Measurements from ENCODE around the gene RNASEH2A. TPM values are rescaled to one million over a fixed set of nuclear protein-coding genes. Genes with fewer than 3 reads are reported as not detected.
A peak's percentile ranks its signal among the peaks of the same experiment; 100 is the strongest.
"Not testable (repeated sequence)": the region's sequence is repeated elsewhere in the genome, so short reads cannot be mapped to it uniquely, and the experiment has no call there.

Gene RNASEH2A
- total RNA-seq, 1 experiment from 2014 or later: 55.4 TPM

DNA sequence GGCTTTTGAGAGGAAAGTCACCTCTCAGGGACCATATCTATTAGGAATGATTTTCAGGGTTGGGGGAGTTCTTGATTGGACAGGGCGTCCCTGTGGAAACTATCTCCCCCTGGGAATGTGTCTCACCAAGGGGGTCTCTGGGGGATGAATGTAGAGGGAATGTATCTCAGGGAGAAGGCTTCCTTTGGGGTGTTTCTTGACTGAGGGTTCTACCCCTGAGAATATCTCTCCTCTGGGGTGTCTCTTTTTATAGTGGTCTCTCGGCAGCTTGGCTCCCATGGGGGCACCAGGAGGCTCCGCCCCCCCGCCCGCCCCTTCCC is 27.0 kb downstream of the RNASEH2A start:
- DNase-seq (ENCODE audit: low spot score): no peak

GRCh38 chr19:12833738-12834565 is 27.6 kb downstream of the RNASEH2A start:
- DNase-seq (ENCODE audit: low spot score): no peak

DNA sequence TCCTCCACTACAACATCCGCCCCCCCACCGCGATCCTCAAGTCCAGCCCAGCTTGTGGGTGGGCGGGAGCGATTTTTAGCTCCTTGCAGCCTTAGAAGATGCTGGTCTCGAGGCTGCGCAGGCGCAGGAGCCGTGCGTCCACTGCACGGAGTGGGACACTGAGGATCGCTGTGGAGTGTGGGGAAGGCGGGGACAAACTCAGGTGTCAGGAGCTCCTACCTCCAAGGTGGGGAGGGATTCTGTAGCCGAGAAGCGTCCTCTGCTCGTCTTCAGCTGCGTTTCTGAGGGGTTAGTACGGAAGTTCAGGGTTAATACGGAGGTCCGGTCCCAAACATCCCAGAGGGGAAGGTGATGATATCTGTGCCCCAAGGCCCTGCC is 28.2 kb downstream of the RNASEH2A start, which contains the start of gene RTBDN:
TSS of gene RTBDN (minus strand) at position 14 of the 378 bp plus-strand sequence. CDS start 4,600 bp downstream, outside the sequence.
- DNase-seq (ENCODE audit: low spot score): no peak

DNA sequence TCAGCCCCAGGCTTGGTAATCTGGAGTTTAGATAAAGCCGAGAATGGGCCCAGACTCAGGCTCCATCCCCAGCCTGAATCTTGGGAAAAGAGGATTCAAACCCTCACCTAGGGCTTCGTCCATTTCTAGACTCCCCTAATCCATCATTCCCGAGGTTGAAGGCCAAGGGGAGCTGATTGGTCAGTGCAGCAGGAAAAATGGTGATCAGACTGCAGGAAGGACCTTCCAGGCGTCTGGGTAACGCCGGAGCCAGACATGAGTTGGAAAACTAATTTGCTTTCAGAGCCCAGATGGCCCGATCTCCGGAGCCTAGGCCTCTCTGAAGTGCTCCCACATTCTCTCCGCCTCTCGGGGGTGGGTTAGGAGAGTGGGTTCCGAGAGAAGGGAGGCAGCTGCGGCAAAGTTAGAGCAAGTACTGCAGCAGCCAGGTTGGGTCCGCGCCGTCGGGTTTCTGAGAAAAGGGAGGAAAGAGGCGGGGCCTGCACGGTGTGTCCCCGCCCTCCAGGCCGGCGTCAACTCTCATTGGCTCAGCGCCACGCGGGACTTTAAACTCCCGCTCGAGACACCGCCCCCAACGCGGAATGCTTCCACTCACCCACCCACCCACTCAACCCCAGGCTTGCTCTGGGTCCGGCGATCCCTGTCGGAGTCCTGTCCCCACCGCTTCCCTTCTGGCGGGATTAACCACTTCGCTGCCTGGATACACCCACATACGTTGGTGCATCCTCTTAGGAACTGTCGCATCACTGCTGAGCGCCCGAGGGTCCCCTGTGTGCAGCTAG is 28.8 kb downstream of the RNASEH2A start:
- peak; percentile 21 for DNase-seq (ENCODE audit: low spot score)

GRCh38 chr19:12836529-12836863 is 30.1 kb downstream of the RNASEH2A start:
- DNase-seq (ENCODE audit: low spot score): no peak

DNA sequence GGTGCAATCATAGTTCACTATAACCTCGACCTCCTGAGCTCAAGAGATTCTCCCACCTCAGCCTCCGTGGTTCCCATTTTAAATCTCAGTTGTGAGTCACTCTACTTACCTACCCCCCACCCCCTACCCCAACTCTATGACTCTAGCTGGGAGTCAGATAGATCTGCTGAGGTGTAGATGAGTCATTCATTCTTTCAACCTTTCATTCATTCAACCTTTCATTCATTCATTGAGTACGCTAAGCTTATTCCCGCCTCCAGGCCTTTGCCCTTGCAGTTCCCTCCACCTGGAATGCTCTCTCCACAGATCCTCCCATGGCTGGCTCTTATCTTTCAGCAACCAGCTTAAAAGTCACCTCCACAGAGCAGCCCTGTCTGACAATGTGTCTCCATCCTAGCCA is 30.8 kb downstream of the RNASEH2A start:
- no peak for DNase-seq (ENCODE audit: low spot score)

DNA sequence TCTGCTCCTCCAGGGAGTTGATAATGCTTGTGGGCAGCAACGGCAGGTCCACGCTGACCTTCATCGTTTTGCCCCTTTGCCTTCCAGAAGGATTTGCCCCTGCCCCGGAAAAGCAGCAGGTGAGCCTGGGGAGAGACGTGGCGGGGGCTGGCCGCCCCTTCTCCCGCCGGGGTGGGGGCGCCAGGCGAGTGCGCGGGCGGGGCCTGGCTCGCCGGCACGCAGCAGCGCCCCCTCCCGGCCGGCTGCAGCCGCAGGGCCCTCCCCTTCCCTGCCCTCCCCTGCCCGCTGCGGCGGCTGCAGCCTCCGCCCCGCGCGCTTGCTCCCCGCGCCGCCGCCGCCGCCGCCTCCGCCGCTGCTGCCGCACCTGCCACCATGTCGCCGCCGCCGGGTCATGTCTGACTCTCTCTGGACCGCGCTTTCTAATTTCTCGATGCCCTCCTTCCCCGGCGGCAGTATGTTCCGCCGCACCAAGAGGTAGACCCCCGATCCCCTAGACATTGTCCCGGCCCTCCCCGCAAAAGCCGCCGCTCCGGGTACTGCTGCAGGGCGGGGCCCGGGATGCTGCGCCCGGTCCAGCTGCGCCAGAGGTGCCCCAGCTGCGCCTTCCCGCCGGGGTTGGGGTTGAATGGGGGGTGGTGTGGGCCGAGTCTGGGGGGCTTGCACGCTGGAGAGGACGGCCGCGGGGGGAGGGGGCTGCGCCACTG is 31.9 kb downstream of the RNASEH2A start, which contains the start of gene MAST1:
TSS of gene MAST1 (plus strand) at position 334 of the 704 bp plus-strand sequence. CDS start at position 392, 58 bp downstream.
- DNase-seq (ENCODE audit: low spot score): peak; percentile 37

- no peak for DNase-seq (ENCODE audit: low spot score)
Observed at GRCh38 chr19:12838886-12839756, 32.7 kb downstream of the RNASEH2A start.

DNA sequence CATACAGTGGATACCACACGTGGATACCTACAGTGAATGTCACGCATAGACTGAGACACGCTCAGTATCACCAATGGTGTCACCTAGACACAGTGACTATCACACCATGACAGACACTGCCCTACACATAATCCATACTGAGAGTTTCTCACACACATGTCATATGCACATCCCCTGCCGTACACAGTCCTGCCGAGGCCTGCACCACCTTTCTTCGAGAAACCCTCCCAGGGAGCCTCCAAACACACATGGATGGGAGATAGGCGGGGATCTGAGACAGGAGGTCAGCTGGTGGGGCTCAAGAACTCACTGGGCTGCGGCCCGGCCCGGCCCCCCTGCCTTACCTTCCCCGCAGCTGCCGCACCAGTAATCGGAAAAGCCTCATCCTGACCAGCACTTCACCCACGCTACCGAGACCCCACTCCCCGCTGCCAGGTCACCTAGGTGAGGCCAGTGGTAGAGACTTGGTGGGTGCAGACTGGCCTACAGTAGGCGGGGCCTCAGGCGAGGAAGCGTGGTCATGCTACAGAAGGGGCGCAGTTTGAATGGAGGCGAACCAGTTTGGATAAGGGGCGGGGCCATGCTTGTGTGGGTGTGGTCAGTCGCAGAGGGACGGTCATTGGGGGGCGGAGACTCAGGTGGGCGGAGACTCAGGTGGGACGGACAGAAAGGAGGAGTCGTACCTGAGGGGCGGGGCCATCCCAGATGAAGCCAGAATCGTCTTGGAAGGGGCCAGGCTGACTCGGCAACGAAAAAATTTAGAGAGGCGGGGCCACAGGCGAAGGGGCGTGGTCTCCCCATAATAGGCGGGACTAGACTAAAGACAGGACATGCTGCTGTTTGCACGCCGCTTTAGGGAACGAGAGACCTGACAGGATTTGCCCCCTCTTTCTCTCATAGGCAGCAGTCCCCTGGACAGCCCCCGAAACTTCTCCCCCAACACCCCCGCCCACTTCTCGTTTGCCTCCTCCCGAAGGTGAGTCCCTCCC is 34.0 kb downstream of the RNASEH2A start:
- peak; percentile 73 for DNase-seq (ENCODE audit: low spot score)

GRCh38 chr19:12841094-12841493 is 34.7 kb downstream of the RNASEH2A start:
- no peak for DNase-seq (ENCODE audit: low spot score)

DNA sequence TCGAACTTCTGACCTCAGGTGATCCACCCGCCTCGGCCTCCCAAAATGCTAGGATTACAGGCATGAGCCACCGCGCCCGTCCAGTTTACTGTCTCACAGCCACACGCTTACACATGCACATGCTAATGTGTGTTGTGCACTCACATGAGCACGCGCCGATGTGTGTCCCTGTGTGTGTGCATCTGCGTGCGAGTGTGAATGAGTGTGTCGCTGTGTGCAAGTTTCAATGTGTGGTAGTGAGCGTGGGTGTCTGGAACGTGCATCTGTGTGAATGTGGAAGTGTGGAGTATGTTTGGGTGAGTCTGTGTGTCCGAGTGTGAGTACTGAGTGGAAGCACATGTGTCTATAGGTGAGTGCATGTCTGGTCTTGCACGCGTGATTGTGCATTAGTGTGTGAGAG is 36.1 kb downstream of the RNASEH2A start:
- DNase-seq (ENCODE audit: low spot score): no peak

DNA sequence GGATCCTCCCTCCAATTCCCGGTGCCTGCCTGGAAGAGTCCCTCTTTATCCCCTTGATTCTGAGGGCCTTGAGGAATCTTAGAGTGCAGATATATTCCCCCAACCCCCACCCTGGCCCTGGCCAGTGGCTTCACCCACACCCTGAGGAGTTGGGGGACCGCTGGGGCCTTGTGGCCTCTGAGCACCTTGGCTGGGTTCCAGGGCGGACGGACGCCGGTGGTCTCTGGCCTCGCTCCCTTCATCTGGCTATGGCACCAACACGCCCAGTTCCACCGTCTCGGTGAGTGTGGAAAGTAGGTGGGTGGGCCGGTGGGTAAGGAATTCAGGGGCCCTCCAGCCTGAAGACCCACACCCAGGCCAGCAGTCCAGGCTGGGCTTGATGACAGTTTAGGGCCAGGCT is 36.9 kb downstream of the RNASEH2A start:
- DNase-seq (ENCODE audit: low spot score): no peak

GRCh38 chr19:12843999-12844732 is 37.8 kb downstream of the RNASEH2A start:
- DNase-seq (ENCODE audit: low spot score): no peak

- not testable (repeated sequence) for DNase-seq (ENCODE audit: low spot score)
Observed at GRCh38 chr19:12846613-12847012, 40.2 kb downstream of the RNASEH2A start.

- DNase-seq (ENCODE audit: low spot score): peak; percentile 78
Observed at GRCh38 chr19:12847159-12848139, 41.1 kb downstream of the RNASEH2A start.

GRCh38 chr19:12856653-12857052 is 50.3 kb downstream of the RNASEH2A start:
- DNase-seq (ENCODE audit: low spot score): no peak

DNA sequence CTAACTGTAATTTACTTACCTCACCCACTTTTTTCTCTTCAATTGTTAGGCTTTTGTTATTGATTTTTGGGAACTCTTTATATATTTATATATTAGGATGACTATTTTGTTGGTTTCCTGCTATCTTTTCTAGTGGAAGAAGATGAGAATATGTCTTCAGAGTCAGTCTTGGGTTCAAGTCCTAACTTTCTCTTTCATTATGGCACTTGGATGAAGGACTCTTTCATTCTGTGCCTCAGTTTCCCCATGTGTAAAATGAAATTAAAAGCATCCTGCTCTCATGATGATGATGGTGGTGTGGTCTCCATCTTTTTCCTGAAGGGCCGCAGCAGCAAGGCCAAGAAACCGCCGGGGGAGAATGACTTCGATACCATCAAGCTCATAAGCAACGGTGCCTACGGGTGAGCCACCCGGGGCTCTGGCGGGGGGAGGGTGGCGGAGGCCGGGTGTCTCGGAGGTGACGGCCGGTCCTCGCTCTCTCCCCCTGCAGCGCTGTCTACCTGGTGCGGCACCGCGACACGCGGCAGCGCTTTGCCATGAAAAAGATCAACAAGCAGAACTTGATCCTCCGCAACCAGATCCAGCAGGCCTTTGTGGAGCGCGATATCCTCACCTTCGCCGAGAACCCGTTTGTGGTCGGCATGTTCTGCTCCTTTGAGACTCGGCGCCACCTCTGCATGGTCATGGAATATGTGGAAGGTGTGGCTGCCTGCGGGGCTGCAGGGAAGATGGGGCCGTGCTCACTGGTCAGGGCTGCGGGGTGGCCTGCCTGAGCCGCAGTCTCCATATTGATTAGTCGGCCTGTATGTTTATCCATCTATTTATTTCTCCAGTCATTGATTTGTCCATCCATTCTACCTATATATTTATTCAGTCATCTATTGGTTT is 51.9 kb downstream of the RNASEH2A start:
- DNase-seq (ENCODE audit: low spot score): no peak

Measured in HT-29 (cell line).